ENCODE results near the gene SIM1.

SIM1 gene

GRCh38 chr6:100344321-100344720 lies 120.4 kb downstream of the SIM1 start:
- in situ Hi-C loops (cut with HindIII; ENCODE audit: low pct_ligation_motif_present, low pct_unique_long_range_greater_than_20kb, low sequenced_read_pairs), result no loop called here
- no peak for DNase-seq

GRCh38 chr6:100343316-100344077 lies 121.2 kb downstream of the SIM1 start:
- no peak for DNase-seq
- in situ Hi-C loops (cut with HindIII; ENCODE audit: low pct_ligation_motif_present, low pct_unique_long_range_greater_than_20kb, low sequenced_read_pairs), result no loop called here

GRCh38 chr6:100342830-100343229 lies 121.9 kb downstream of the SIM1 start:
- no peak for DNase-seq
- in situ Hi-C loops (cut with HindIII; ENCODE audit: low pct_ligation_motif_present, low pct_unique_long_range_greater_than_20kb, low sequenced_read_pairs), result no loop called here

- in situ Hi-C loops (cut with HindIII; ENCODE audit: low pct_ligation_motif_present, low pct_unique_long_range_greater_than_20kb, low sequenced_read_pairs), result no loop called here
- DNase-seq, result no peak
These were observed 125.0 kb downstream of the SIM1 start for GRCh38 chr6:100339574-100340255.

GRCh38 chr6:100338090-100338489 lies 126.6 kb downstream of the SIM1 start:
- in situ Hi-C loops (cut with HindIII; ENCODE audit: low pct_ligation_motif_present, low pct_unique_long_range_greater_than_20kb, low sequenced_read_pairs), result no loop called here
- DNase-seq, result no peak

GRCh38 chr6:100336876-100337275 lies 127.8 kb downstream of the SIM1 start:
- in situ Hi-C loops (cut with HindIII; ENCODE audit: low pct_ligation_motif_present, low pct_unique_long_range_greater_than_20kb, low sequenced_read_pairs), result no loop called here

GRCh38 chr6:100335991-100336390 lies 128.7 kb downstream of the SIM1 start:
- DNase-seq, result no peak
- in situ Hi-C loops (cut with HindIII; ENCODE audit: low pct_ligation_motif_present, low pct_unique_long_range_greater_than_20kb, low sequenced_read_pairs), result no loop called here

More at GRCh38 chr6:100336876-100337275, 127.8 kb downstream of the SIM1 start:
- no peak for DNase-seq

Measured in ACHN (cell line).